Activated T-cell treated with anti-CD3 and anti-CD28 coated beads, Interleukin-2, amount 50 U/mL, for 1 hour (primary cell): ENCODE measurements around the gene UBE2Q2.
"Not testable (repeated sequence)": the region's sequence is repeated elsewhere in the genome, so short reads cannot be mapped to it uniquely, and the experiment has no call there.

Source experiments
- DNase-seq: peaks from one replicate; pipeline ENCODE4 v3.0.0-alpha.2; 2020

Gene UBE2Q2

GRCh38 chr15:75827691-75828090 is 15.6 kb upstream of the UBE2Q2 start:
- no peak for DNase-seq

GRCh38 chr15:75828429-75828828 is 14.8 kb upstream of the UBE2Q2 start:
- no peak for DNase-seq

- DNase-seq = no peak
These were observed 12.1 kb upstream of the UBE2Q2 start for GRCh38 chr15:75830910-75831805.

GRCh38 chr15:75831806-75832102 is 11.5 kb upstream of the UBE2Q2 start:
- DNase-seq = no peak

GRCh38 chr15:75832114-75832513 is 11.1 kb upstream of the UBE2Q2 start:
- no peak for DNase-seq

- DNase-seq = no peak
These were observed 9.2 kb upstream of the UBE2Q2 start for GRCh38 chr15:75834021-75834420.

GRCh38 chr15:75835990-75836958 is 7.0 kb upstream of the UBE2Q2 start:
- no peak for DNase-seq

- no peak for DNase-seq
These were observed 6.3 kb upstream of the UBE2Q2 start for GRCh38 chr15:75836959-75837334.

- DNase-seq = no peak
These were observed 2.6 kb upstream of the UBE2Q2 start for GRCh38 chr15:75840659-75841058.

- no peak for DNase-seq
These were observed 1.6 kb upstream of the UBE2Q2 start for GRCh38 chr15:75841626-75842025.

GRCh38 chr15:75843678-75844581 is 683 bp downstream of the UBE2Q2 start:
- peak; percentile 58 for DNase-seq

- peak; percentile 20 for DNase-seq
These were observed 1.5 kb downstream of the UBE2Q2 start for GRCh38 chr15:75844629-75845335.

GRCh38 chr15:75849167-75849566 is 5.9 kb downstream of the UBE2Q2 start:
- DNase-seq = no peak

- DNase-seq = no peak
These were observed 7.5 kb downstream of the UBE2Q2 start for GRCh38 chr15:75850708-75851107.

- DNase-seq = not testable (repeated sequence)
These were observed 8.3 kb downstream of the UBE2Q2 start for GRCh38 chr15:75851566-75851965.

GRCh38 chr15:75857886-75858285 is 14.6 kb downstream of the UBE2Q2 start:
- DNase-seq = no peak

GRCh38 chr15:75861750-75862402 is 18.6 kb downstream of the UBE2Q2 start:
- no peak for DNase-seq

- DNase-seq = no peak
These were observed 19.5 kb downstream of the UBE2Q2 start for GRCh38 chr15:75862796-75863195.

GRCh38 chr15:75864213-75865059 is 21.2 kb downstream of the UBE2Q2 start:
- no peak for DNase-seq

- DNase-seq = not testable (repeated sequence)
These were observed 22.8 kb downstream of the UBE2Q2 start for GRCh38 chr15:75866045-75866444.

GRCh38 chr15:75866916-75867315 is 23.7 kb downstream of the UBE2Q2 start:
- no peak for DNase-seq
